OCI-LY3 (cell line): ENCODE measurements around the gene CD300LB.

ENCODE experiments used
- EZH2phosphoT487 ChIP-seq: fragments of 200-600 bp; shearing (Covaris generic); IDR thresholded peaks from 2 replicates; pipeline ENCODE4 v1.6.1; 2018; ENCODE audit warnings: antibody characterized with exemption, mixed run types, low read depth
- TF ChIP-seq, protein P1 (sequence below): fragments of 200-600, 300-600 bp; sonication (generic); IDR thresholded peaks from 2 replicates; pipeline ENCODE4 v1.5.1; 2014; ENCODE audit warnings: antibody characterized with exemption, low read length, low read depth

DNA sequence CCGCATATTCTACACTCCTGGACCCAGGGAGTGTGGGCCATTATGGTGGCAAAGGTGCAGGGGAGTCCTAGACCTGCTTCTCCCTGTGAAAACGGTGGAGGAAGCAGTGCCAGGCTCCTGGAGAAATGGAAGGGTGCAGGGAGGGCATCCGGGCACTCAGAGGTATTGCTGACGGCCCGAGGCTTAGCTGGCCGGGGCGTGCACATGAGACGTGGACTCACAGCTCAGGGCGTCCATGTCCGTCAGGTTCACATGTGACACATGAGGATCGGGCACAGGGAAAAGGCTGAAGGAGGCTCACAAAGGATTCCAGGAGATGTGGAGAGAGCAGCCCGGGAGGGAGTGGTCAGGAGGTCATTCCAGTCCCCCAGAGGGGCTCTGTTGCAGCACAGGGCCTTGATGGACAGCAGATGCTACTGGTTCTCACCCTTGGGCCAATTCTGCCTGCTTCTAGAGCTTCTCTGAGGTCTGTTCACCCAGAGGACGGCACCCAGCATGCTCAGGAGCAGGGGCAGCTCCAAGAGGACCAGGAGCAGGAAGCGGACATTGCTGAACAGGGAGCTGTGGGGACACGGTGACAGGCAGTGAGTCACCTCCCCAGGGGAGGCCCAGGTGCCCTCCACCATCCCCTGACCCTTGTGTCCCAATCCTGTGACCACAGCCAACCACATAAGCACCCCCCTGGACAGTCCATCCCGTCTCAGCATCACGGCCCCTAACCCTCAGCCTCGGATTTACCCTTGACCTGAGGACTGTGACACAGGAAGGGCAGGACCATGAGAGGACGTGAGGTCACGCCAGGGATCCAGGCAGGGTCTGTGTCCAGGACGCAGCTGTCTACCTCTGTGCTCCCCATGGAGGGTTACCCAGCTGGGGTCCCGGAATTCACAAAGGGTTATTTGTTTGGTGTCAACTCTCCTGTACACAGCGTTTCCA is 10.2 kb upstream of the CD300LB start:
- TF ChIP-seq, protein P1, sequence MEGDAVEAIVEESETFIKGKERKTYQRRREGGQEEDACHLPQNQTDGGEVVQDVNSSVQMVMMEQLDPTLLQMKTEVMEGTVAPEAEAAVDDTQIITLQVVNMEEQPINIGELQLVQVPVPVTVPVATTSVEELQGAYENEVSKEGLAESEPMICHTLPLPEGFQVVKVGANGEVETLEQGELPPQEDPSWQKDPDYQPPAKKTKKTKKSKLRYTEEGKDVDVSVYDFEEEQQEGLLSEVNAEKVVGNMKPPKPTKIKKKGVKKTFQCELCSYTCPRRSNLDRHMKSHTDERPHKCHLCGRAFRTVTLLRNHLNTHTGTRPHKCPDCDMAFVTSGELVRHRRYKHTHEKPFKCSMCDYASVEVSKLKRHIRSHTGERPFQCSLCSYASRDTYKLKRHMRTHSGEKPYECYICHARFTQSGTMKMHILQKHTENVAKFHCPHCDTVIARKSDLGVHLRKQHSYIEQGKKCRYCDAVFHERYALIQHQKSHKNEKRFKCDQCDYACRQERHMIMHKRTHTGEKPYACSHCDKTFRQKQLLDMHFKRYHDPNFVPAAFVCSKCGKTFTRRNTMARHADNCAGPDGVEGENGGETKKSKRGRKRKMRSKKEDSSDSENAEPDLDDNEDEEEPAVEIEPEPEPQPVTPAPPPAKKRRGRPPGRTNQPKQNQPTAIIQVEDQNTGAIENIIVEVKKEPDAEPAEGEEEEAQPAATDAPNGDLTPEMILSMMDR, result no peak
- no peak for TF ChIP-seq EZH2phosphoT487
